DOHH2 (cell line): ENCODE measurements around the gene FZR1.

Source experiments
- H3F3A ChIP-seq: fragments of 200-600 bp; sonication (generic), shearing (Covaris generic); 2 replicates; pipeline ENCODE4 v1.6.0; 2016; ENCODE audit warnings: antibody characterized with exemption, mild to moderate bottlenecking; ENCODE audit not compliant: control insufficient read depth, insufficient read depth
- H3K27ac ChIP-seq: fragments of 200-600 bp; sonication (generic); 2 replicates; pipeline ENCODE4 v1.5.1; 2014; ENCODE audit warnings: low read depth, mild to moderate bottlenecking, low read length, moderate library complexity
- H3K27me3 ChIP-seq: fragments of 200-600 bp; sonication (generic); 2 replicates; pipeline ENCODE4 v1.6.1; 2014; ENCODE audit warnings: mild to moderate bottlenecking, low read length, mixed read lengths; ENCODE audit not compliant: control insufficient read depth
- H3K36me3 ChIP-seq: fragments of 200-600 bp; sonication (generic); 2 replicates; pipeline ENCODE4 v1.6.1; 2014; ENCODE audit warnings: mild to moderate bottlenecking, low read length, moderate library complexity, mixed read lengths; ENCODE audit not compliant: control insufficient read depth
- H3K4me1 ChIP-seq: fragments of 200-600 bp; sonication (generic); 2 replicates; pipeline ENCODE4 v1.6.1; 2014; ENCODE audit warnings: mild to moderate bottlenecking, low read length, mixed read lengths; ENCODE audit not compliant: control insufficient read depth
- H3K4me2 ChIP-seq: fragments of 200-600 bp; sonication (generic); 2 replicates; pipeline ENCODE4 v1.6.0; 2014; ENCODE audit warnings: mild to moderate bottlenecking, low read length, moderate library complexity
- H3K4me3 ChIP-seq: fragments of 200-600 bp; sonication (generic); 2 replicates; pipeline ENCODE4 v1.5.1; 2014; ENCODE audit warnings: mild to moderate bottlenecking, low read length, mixed read lengths
- H3K79me2 ChIP-seq: fragments of 200-600 bp; sonication (generic); 2 replicates; pipeline ENCODE4 v1.6.1; 2014; ENCODE audit warnings: mild to moderate bottlenecking, low read length, mixed read lengths; ENCODE audit not compliant: control insufficient read depth
- H3K9me2 ChIP-seq: fragments of 200-600 bp; sonication (generic); replicated peaks from 2 replicates; pipeline ENCODE4 v1.6.1; 2014; ENCODE audit warnings: mild to moderate bottlenecking, low read length, mixed read lengths; ENCODE audit not compliant: control insufficient read depth
- H3K9me3 ChIP-seq: fragments of 200-600 bp; sonication (generic); 2 replicates; pipeline ENCODE4 v1.6.1; 2014; ENCODE audit warnings: antibody characterized with exemption, low read length, mixed read lengths; ENCODE audit not compliant: control insufficient read depth, insufficient read depth
- H4K20me1 ChIP-seq: fragments of 200-600 bp; sonication (generic); 2 replicates; pipeline ENCODE4 v1.6.0; 2014; ENCODE audit warnings: low read depth, mild to moderate bottlenecking, antibody characterized with exemption, low read length, moderate library complexity; ENCODE audit not compliant: control insufficient read depth, insufficient read depth
- CTCF ChIP-seq: fragments of 200-600 bp; sonication (generic); IDR thresholded peaks from one replicate; pipeline ENCODE4 v1.5.1; 2014; ENCODE audit warnings: antibody characterized with exemption, mild to moderate bottlenecking, low read depth, low read length; ENCODE audit not compliant: poor library complexity, severe bottlenecking
- EZH2phosphoT487 ChIP-seq: fragments of 200-600 bp; sonication (generic); IDR thresholded peaks from 2 replicates; pipeline ENCODE4 v1.6.1; 2017; ENCODE audit warnings: borderline replicate concordance, mild to moderate bottlenecking, antibody characterized with exemption, low read length, moderate library complexity, mixed read lengths

FZR1 gene

GRCh38 chr19:3585301-3586126, 79.4 kb downstream of the FZR1 start, which contains the start of gene GIPC3:
TSS of gene GIPC3 (plus strand) at chr19:3585478. CDS start at chr19:3585598, 120 bp downstream.
- H4K20me1 ChIP-seq, result no peaks in the 10 kb centered on the region
- H3K79me2 ChIP-seq, result no peaks in the 10 kb centered on the region
- no peaks in the 10 kb centered on the region for H3K4me1 ChIP-seq
- H3K27ac ChIP-seq, result no peak within 1 kb of the TSS
- H3F3A ChIP-seq, result no peaks in the 10 kb centered on the region
- TF ChIP-seq EZH2phosphoT487 (no peak), CTCF (no peak)
- no peak within 1 kb of the TSS for H3K4me2 ChIP-seq
- no peaks in the 10 kb centered on the region for H3K36me3 ChIP-seq
- no peaks in the 10 kb centered on the region for H3K9me2 ChIP-seq
- no peak within 1 kb of the TSS for H3K4me3 ChIP-seq
- H3K27me3 ChIP-seq, result no peaks in the 10 kb centered on the region
- 0 out of 2 replicates have a peak, but pooled peaks cover 3% of the 10 kb centered on the region for H3K9me3 ChIP-seq

GRCh38 chr19:3586127-3586626, 80.1 kb downstream of the FZR1 start:
- Histone ChIP-seq H3K27ac (no peak overlapping the region), H3K9me3 (peaks cover 7% of the 10 kb centered on the region; the same call in 1 of the 2 replicates), H3K4me1 (no peaks in the 10 kb centered on the region), H4K20me1 (no peaks in the 10 kb centered on the region), H3K27me3 (no peaks in the 10 kb centered on the region), H3K79me2 (no peaks in the 10 kb centered on the region), H3K4me3 (no peak overlapping the region), H3K9me2 (no peaks in the 10 kb centered on the region), H3K4me2 (no peak overlapping the region), H3F3A (no peaks in the 10 kb centered on the region), H3K36me3 (no peaks in the 10 kb centered on the region)
- TF ChIP-seq CTCF (peak; percentile 79), EZH2phosphoT487 (no peak)

- Histone ChIP-seq H3K9me2 (no peaks in the 10 kb centered on the region), H3K4me1 (no peaks in the 10 kb centered on the region), H4K20me1 (no peaks in the 10 kb centered on the region), H3K36me3 (no peaks in the 10 kb centered on the region), H3K27me3 (no peaks in the 10 kb centered on the region), H3K4me3 (no peak overlapping the region), H3K79me2 (no peaks in the 10 kb centered on the region), H3K4me2 (no peak overlapping the region), H3F3A (no peaks in the 10 kb centered on the region), H3K9me3 (peaks cover 14% of the 10 kb centered on the region; the same call in 1 of the 2 replicates), H3K27ac (no peak overlapping the region)
- no peak for TF ChIP-seq EZH2phosphoT487
- no peak for TF ChIP-seq CTCF
Measured at GRCh38 chr19:3586707-3587346, 80.7 kb downstream of the FZR1 start.
